Upper lobe of right lung (tissue), 1 donor: ENCODE measurements around the gene SLC4A5. TPM values are rescaled to one million over a fixed set of nuclear protein-coding genes. Genes with fewer than 3 reads are reported as not detected.

Experiments used
- ATAC-seq: fragments of 200-7000 bp; cut with Tn5 transposase; one replicate; pipeline ENCODE4 v1.9.1; 2020; ENCODE audit warnings: mild to moderate bottlenecking, moderate library complexity
- DNase-seq: peaks from one replicate; pipeline ENCODE4 v3.0.0-alpha.2; 2020
- H3K27ac ChIP-seq: fragments of 200-600 bp; one replicate; pipeline ENCODE4 v1.8.0; 2022
- H3K27me3 ChIP-seq: fragments of 200-600 bp; one replicate; pipeline ENCODE4 v1.8.0; 2022; ENCODE audit warnings: mild to moderate bottlenecking
- H3K36me3 ChIP-seq: fragments of 200-600 bp; one replicate; pipeline ENCODE4 v1.8.0; 2022
- H3K4me1 ChIP-seq: fragments of 200-600 bp; one replicate; pipeline ENCODE4 v1.8.0; 2022
- H3K4me3 ChIP-seq: fragments of 200-600 bp; one replicate; pipeline ENCODE4 v1.8.0; 2022; ENCODE audit warnings: mild to moderate bottlenecking
- H3K9me3 ChIP-seq: fragments of 200-600 bp; one replicate; pipeline ENCODE4 v1.8.0; 2022
- CTCF ChIP-seq: fragments of 200-600 bp; IDR thresholded peaks from one replicate; pipeline ENCODE4 v1.8.0; 2022; ENCODE audit warnings: antibody characterized with exemption
- intact Hi-C: fragments of 100-400 bp; cut with DNase I; formaldehyde crosslinking; loops from one replicate; pipeline ENCODE4 v1.11.0; 2022
- total RNA-seq: library from RNA; stranded (reverse); fragmentation: NEBNext Ultra II Directional; extraction: Animal tissue kit (Norgen Biotek cat#: 25700); gene quantifications from one replicate; pipeline ENCODE4 v1.2.1, GENCODE V29; 2021
- donor health status: DM: no; HTN: yes; CAD: no; lungs with severe emphysema.

Gene SLC4A5
- total RNA-seq, 1 donor from 2014 or later, result 3.2 TPM

GRCh38 chr2:74373221-74373676 lies 30.0 kb upstream of the SLC4A5 start:
- no peak overlapping the region for H3K27ac ChIP-seq
- no peaks in the 10 kb centered on the region for H3K27me3 ChIP-seq
- no peaks in the 10 kb centered on the region for H3K4me1 ChIP-seq
- ATAC-seq, result peak; percentile 80
- no peaks in the 10 kb centered on the region for H3K9me3 ChIP-seq
- no peak for TF ChIP-seq CTCF
- peaks cover 58% of the 10 kb centered on the region for H3K36me3 ChIP-seq
- DNase-seq, result peak; percentile 84
- no peak overlapping the region for H3K4me3 ChIP-seq
- intact Hi-C loops, result no loop called here

- no peak for TF ChIP-seq CTCF
- Histone ChIP-seq H3K4me3 (no peak overlapping the region), H3K36me3 (peaks cover 60% of the 10 kb centered on the region), H3K4me1 (no peaks in the 10 kb centered on the region), H3K27ac (no peak overlapping the region), H3K9me3 (no peaks in the 10 kb centered on the region), H3K27me3 (no peaks in the 10 kb centered on the region)
- DNase-seq (no peak), ATAC-seq (no peak)
- intact Hi-C loops, result no loop called here
Measured at GRCh38 chr2:74372674-74373073, 29.5 kb upstream of the SLC4A5 start.

GRCh38 chr2:74371421-74371820 lies 28.2 kb upstream of the SLC4A5 start:
- no peak for ATAC-seq
- TF ChIP-seq CTCF, result no peak
- Histone ChIP-seq H3K27me3 (no peaks in the 10 kb centered on the region), H3K27ac (no peak overlapping the region), H3K4me3 (no peak overlapping the region), H3K36me3 (peaks cover 60% of the 10 kb centered on the region), H3K4me1 (no peaks in the 10 kb centered on the region), H3K9me3 (no peaks in the 10 kb centered on the region)
- no peak for DNase-seq
- intact Hi-C loops, result no loop called here

GRCh38 chr2:74369976-74370375 lies 26.8 kb upstream of the SLC4A5 start:
- Histone ChIP-seq H3K9me3 (no peaks in the 10 kb centered on the region), H3K27me3 (no peaks in the 10 kb centered on the region), H3K4me1 (no peaks in the 10 kb centered on the region), H3K27ac (no peak overlapping the region), H3K36me3 (peaks cover 69% of the 10 kb centered on the region), H3K4me3 (no peak overlapping the region)
- no peak for TF ChIP-seq CTCF
- intact Hi-C loops, result no loop called here
- DNase-seq (no peak), ATAC-seq (no peak)

- TF ChIP-seq CTCF, result no peak
- H3K27ac ChIP-seq, result no peak overlapping the region
- no peaks in the 10 kb centered on the region for H3K27me3 ChIP-seq
- no peaks in the 10 kb centered on the region for H3K4me1 ChIP-seq
- DNase-seq (no peak), ATAC-seq (no peak)
- no peak overlapping the region for H3K4me3 ChIP-seq
- no peaks in the 10 kb centered on the region for H3K9me3 ChIP-seq
- intact Hi-C loops, result no loop called here
- H3K36me3 ChIP-seq, result peaks cover 84% of the 10 kb centered on the region
Measured at GRCh38 chr2:74368499-74368898, 25.3 kb upstream of the SLC4A5 start.

GRCh38 chr2:74367789-74368188 lies 24.6 kb upstream of the SLC4A5 start:
- H3K27ac ChIP-seq, result no peak overlapping the region
- H3K27me3 ChIP-seq, result no peaks in the 10 kb centered on the region
- H3K4me3 ChIP-seq, result no peak overlapping the region
- no peak for TF ChIP-seq CTCF
- H3K9me3 ChIP-seq, result no peaks in the 10 kb centered on the region
- intact Hi-C loops, result no loop called here
- DNase-seq (no peak), ATAC-seq (no peak)
- H3K4me1 ChIP-seq, result no peaks in the 10 kb centered on the region
- H3K36me3 ChIP-seq, result peaks cover 91% of the 10 kb centered on the region
